ENCODE data around the gene PLA2G2C.

- TF ChIP-seq CTCF (IDR thresholded peaks at IDR 0.05) (no peak), POLR2AphosphoS5 (IDR thresholded peaks at IDR 0.05) (no peak), POLR2A (IDR thresholded peaks at IDR 0.05) (no peak), EP300 (IDR thresholded peaks at IDR 0.05) (no peak)
These were observed 11.2 kb downstream of the PLA2G2C start for GRCh38 chr1:20174937-20175666.
